ENCODE results near the gene DOCK3. TPM values are rescaled to one million over a fixed set of nuclear protein-coding genes. Genes with fewer than 3 reads are reported as not detected.
"Not testable (repeated sequence)": the region's sequence is repeated elsewhere in the genome, so short reads cannot be mapped to it uniquely, and the experiment has no call there.

The DOCK3 gene
- total and polyA plus RNA-seq, 2 donors (not counting 3 experiments of a cell fraction or from before 2014, with no cell fraction given): 0.08 to 0.13 TPM

GRCh38 chr3:50786631-50787030, 111.9 kb downstream of the DOCK3 start:
- Histone ChIP-seq H3K79me2 (ENCODE audit: control insufficient read depth, insufficient read depth, low read length) (no peaks in the 10 kb centered on the region), H3K27me3 (ENCODE audit: control insufficient read depth in 2 of 2, insufficient read depth in 2 of 2, low read length in 2 of 2) (no peaks in the 10 kb centered on the region), H4K20me1 (replicated peaks; ENCODE audit: control insufficient read depth, extremely low read depth, insufficient read depth, low read length) (no peaks in the 10 kb centered on the region), H3K4me2 (ENCODE audit: insufficient read depth, low read length) (no peak overlapping the region), H2AFZ (ENCODE audit: low read depth, low read length) (no peak overlapping the region), H3K4me3 (replicated peaks in 1 of 3; ENCODE audit: insufficient read depth in 1 of 3, low read depth in 1 of 3, low read length in 3 of 3) (no peak overlapping the region), H3K27ac (ENCODE audit: insufficient read depth, low read depth, low read length) (no peak overlapping the region), H3K9me3 (replicated peaks; ENCODE audit: control insufficient read depth, insufficient read depth, low read length) (no peaks in the 10 kb centered on the region), H3K9ac (replicated peaks; ENCODE audit: extremely low read depth, insufficient read depth, low read length) (no peak overlapping the region), H3K9me1 (replicated peaks; ENCODE audit: control insufficient read depth, extremely low read depth, insufficient read depth, low read length) (no peaks in the 10 kb centered on the region), H3K36me3 (ENCODE audit: control insufficient read depth in 2 of 2, extremely low read depth in 1 of 2, insufficient read depth in 2 of 2, low read length in 2 of 2) (no peaks in the 10 kb centered on the region), H3K4me1 (ENCODE audit: control insufficient read depth, extremely low read depth, insufficient read depth, low read length) (no peaks in the 10 kb centered on the region)
- intact Hi-C loops (cut with micrococcal nuclease) (no loop called here), dilution Hi-C loops (cut with MboI; ENCODE audit: extremely low pct_ligation_motif_present, low sequenced_read_pairs) (no loop called here)
- DNase-seq (ENCODE audit: low read depth, low spot score): no peak
- no peak for FAIRE-seq
- CTCF ChIA-PET: no interaction called here
- no peak for TF ChIP-seq CTCF (IDR thresholded peaks at IDR 0.05; ENCODE audit: extremely low read depth in 1 of 2, insufficient read depth in 1 of 2, low read depth in 1 of 2, low read length in 2 of 2)
- TF ChIP-seq GATA2 (IDR thresholded peaks at IDR 0.05; ENCODE audit: insufficient read depth, insufficient read length, low read depth, low read length): no peak
- no peak for TF ChIP-seq EZH2 (IDR thresholded peaks at IDR 0.05; ENCODE audit: borderline replicate concordance, low read depth, low read length, severe bottlenecking)
- TF ChIP-seq JUN (IDR thresholded peaks at IDR 0.05; ENCODE audit: borderline replicate concordance, insufficient read depth, insufficient read length, low read depth): no peak
- TF ChIP-seq MAX (IDR thresholded peaks at IDR 0.05; ENCODE audit: insufficient read depth, insufficient read length): no peak
- no peak for TF ChIP-seq POLR2AphosphoS5 (IDR thresholded peaks at IDR 0.05; ENCODE audit: insufficient read depth, low read depth, low read length)
- no peak for TF ChIP-seq MYC (IDR thresholded peaks at IDR 0.05; ENCODE audit: low read depth, low read length)
- POLR2A ChIA-PET: no interaction called here
- no TSS peak for BruUV-seq (replicated peaks)

GRCh38 chr3:50790894-50791293, 116.2 kb downstream of the DOCK3 start:
- FAIRE-seq: not testable (repeated sequence)

More at GRCh38 chr3:50790894-50791293, 116.2 kb downstream of the DOCK3 start:
- H3K79me2 ChIP-seq (ENCODE audit: control insufficient read depth, insufficient read depth, low read length); H3K4me3 ChIP-seq (replicated peaks in 1 of 3; ENCODE audit: insufficient read depth in 1 of 3, low read depth in 1 of 3, low read length in 3 of 3); POLR2A ChIA-PET; H3K4me2 ChIP-seq (ENCODE audit: insufficient read depth, low read length); H3K9me3 ChIP-seq (replicated peaks; ENCODE audit: control insufficient read depth, insufficient read depth, low read length); H3K36me3 ChIP-seq (ENCODE audit: control insufficient read depth in 2 of 2, extremely low read depth in 1 of 2, insufficient read depth in 2 of 2, low read length in 2 of 2); DNase-seq (ENCODE audit: low read depth, low spot score); BruUV-seq (replicated peaks); H3K27ac ChIP-seq (ENCODE audit: insufficient read depth, low read depth, low read length); intact Hi-C loops (cut with micrococcal nuclease); H3K27me3 ChIP-seq (ENCODE audit: control insufficient read depth in 2 of 2, insufficient read depth in 2 of 2, low read length in 2 of 2); H3K9me1 ChIP-seq (replicated peaks; ENCODE audit: control insufficient read depth, extremely low read depth, insufficient read depth, low read length); H3K9ac ChIP-seq (replicated peaks; ENCODE audit: extremely low read depth, insufficient read depth, low read length); dilution Hi-C loops (cut with MboI; ENCODE audit: extremely low pct_ligation_motif_present, low sequenced_read_pairs); H3K4me1 ChIP-seq (ENCODE audit: control insufficient read depth, extremely low read depth, insufficient read depth, low read length); H4K20me1 ChIP-seq (replicated peaks; ENCODE audit: control insufficient read depth, extremely low read depth, insufficient read depth, low read length); H2AFZ ChIP-seq (ENCODE audit: low read depth, low read length): not testable (repeated sequence)
- CTCF ChIA-PET: interaction anchor here (0.7 kb wide), 1 partner anchor 134 kb away, joined by 3 read pairs; no protein-coding TSS in a partner anchor

Data from endothelial cell of umbilical vein (primary cell).